AG04449 (cell line): ENCODE results near the gene SHBG.
"Not testable (repeated sequence)": the region's sequence is repeated elsewhere in the genome, so short reads cannot be mapped to it uniquely, and the experiment has no call there.

Experiments used
- CTCF ChIA-PET: fragments of 350-600 bp; formaldehyde crosslinking; extraction: SDS; loops from one replicate; lab custom pipeline; 2021; ENCODE audit warnings: antibody characterized with exemption; lab: Yijun Ruan, JAX
- POLR2A ChIA-PET: fragments of 400-600, 350-600 bp; formaldehyde crosslinking; extraction: SDS; loops from one replicate; lab custom pipeline; 2020; ENCODE audit warnings: antibody characterized with exemption, inconsistent platforms; lab: Yijun Ruan, JAX
- DNase-seq: peaks from one replicate; pipeline ENCODE4 v3.0.0-alpha.2; 2010; ENCODE audit warnings: low read depth, low spot score
- H3K4me3 ChIP-seq: 2 replicates; pipeline ENCODE4 v1.5.1; 2011; ENCODE audit warnings: low read depth, mild to moderate bottlenecking, control low read depth, low read length
- CTCF ChIP-seq: IDR thresholded peaks from one replicate; pipeline ENCODE4 v1.5.1; 2011; ENCODE audit warnings: mild to moderate bottlenecking, moderate library complexity, low read length, control low read depth, inconsistent platforms; ENCODE audit not compliant: insufficient read depth; ENCODE audit errors: missing control alignments

SHBG gene

GRCh38 chr17:7589891-7590691 is 39.8 kb upstream of the SHBG start, which contains the start of gene SOX15:
Gene SOX15, minus strand, starts transcription at chr17:7590094. Its CDS starts 418 bp downstream, at chr17:7589676.
- ChIA-PET CTCF (interaction anchor here (0.9 to 4.5 kb wide), 25 partner anchors 10 to 544 kb away, joined by 3 to 61 read pairs (median 7); partner anchors contain the start of genes ATP1B2, CD68, FXR2 and SENP3), POLR2A (interaction anchor here (1.2 to 4.4 kb wide), 4 partner anchors 12 to 22 kb away, joined by 3 to 31 read pairs (median 6); partner anchors contain the start of gene CD68)
- no peak for TF ChIP-seq CTCF
- no peak for DNase-seq
- H3K4me3 ChIP-seq = peak within 1 kb of the TSS; percentile 6; the same call in 1 of the 2 replicates

GRCh38 chr17:7590743-7591142 is 39.2 kb upstream of the SHBG start:
- no peak overlapping the region for H3K4me3 ChIP-seq
- no peak for TF ChIP-seq CTCF
- DNase-seq = no peak
- ChIA-PET CTCF (interaction anchor here (1.7 to 4.5 kb wide), 12 partner anchors 10 to 247 kb away, joined by 4 to 61 read pairs (median 23); partner anchors contain the start of genes CD68, FXR2, SENP3 and TMEM95), POLR2A (interaction anchor here (0.6 to 4.4 kb wide), 3 partner anchors 12 to 106 kb away, joined by 3 to 31 read pairs (median 6); partner anchors contain the start of gene CD68)

- H3K4me3 ChIP-seq = no peak overlapping the region
- POLR2A ChIA-PET = interaction anchor here (1.1 to 1.3 kb wide), 2 partner anchors 8 to 15 kb away, joined by 3 to 4 read pairs; partner anchors contain the start of gene MPDU1
These were observed 38.3 kb upstream of the SHBG start for GRCh38 chr17:7591596-7591995.

GRCh38 chr17:7592422-7593021 is 37.4 kb upstream of the SHBG start:
- no peak for DNase-seq
- H3K4me3 ChIP-seq = no peak overlapping the region
- no peak for TF ChIP-seq CTCF
- CTCF ChIA-PET = interaction anchor here (0.8 to 4.5 kb wide), 5 partner anchors 16 to 96 kb away, joined by 3 to 48 read pairs (median 5); partner anchors contain the start of genes SENP3, TP53 and WRAP53
- POLR2A ChIA-PET = interaction anchor here (1.1 to 1.3 kb wide), 2 partner anchors 9 to 16 kb away, joined by 3 to 4 read pairs; partner anchors contain the start of gene MPDU1

More at GRCh38 chr17:7591596-7591995, 38.3 kb upstream of the SHBG start:
- DNase-seq = no peak
- TF ChIP-seq CTCF = no peak
- CTCF ChIA-PET = interaction anchor here (3.6 to 4.5 kb wide), 2 partner anchors 20 to 96 kb away, joined by 48 to 61 read pairs; partner anchors contain the start of genes FXR2, TP53 and WRAP53

- no peak overlapping the region for H3K4me3 ChIP-seq
- ChIA-PET CTCF (interaction anchor here (0.8 to 3.3 kb wide), 4 partner anchors 15 to 95 kb away, joined by 3 to 9 read pairs (median 4); partner anchors contain the start of genes SENP3, TP53 and WRAP53), POLR2A (interaction anchor here (0.5 kb wide), 1 partner anchor 110 kb away, joined by 3 read pairs; no protein-coding TSS in a partner anchor)
- DNase-seq = no peak
- no peak for TF ChIP-seq CTCF
These were observed 36.6 kb upstream of the SHBG start for GRCh38 chr17:7593296-7593695.

- H3K4me3 ChIP-seq, POLR2A ChIA-PET, DNase-seq, CTCF ChIA-PET: not testable (repeated sequence)
These were observed 32.4 kb upstream of the SHBG start for GRCh38 chr17:7597561-7597960.
